Germinal center (tissue), 1 donor: ENCODE data around the gene MICAL2.

ENCODE experiments used
- DNase-seq: peaks from one replicate; pipeline ENCODE4 v3.0.0; 2012; ENCODE audit warnings: mixed read lengths, low spot score

The MICAL2 gene

DNA sequence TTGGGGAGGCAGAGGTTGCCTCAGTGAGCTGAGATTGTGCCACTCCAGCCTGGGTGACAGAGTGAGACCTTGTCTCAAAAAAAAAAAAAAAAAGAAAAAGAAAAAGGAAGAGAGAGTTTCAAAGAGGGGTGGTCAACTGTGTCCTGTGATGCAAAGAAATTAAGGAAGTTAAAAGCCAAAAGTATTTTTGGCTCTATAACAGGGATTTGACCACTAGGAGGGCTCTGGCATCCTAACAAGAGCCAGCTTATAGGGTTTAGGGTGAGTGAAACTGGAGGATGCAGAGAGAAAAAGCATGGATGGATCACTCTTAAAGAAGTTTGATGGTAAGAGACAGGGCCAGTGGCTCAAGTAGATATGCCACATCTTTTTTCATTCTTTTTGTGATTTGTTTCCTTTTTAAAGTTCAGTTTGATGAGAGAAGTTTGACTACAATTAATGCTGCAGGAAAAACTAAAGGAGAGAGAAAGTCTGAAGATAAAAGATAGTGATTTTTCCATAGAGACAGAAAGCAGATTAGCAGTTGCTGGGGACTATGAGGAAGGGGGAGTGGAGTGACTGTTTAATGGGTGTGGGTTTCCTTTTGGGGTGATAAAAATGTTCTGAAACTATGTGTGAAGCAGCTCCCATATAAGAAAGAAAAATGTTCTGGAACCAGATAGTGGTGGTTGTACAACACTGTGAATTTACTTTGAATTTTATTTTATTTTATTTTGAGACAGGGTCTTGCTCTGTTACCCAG is 11.1 kb upstream of the MICAL2 start:
- DNase-seq = no peak

DNA sequence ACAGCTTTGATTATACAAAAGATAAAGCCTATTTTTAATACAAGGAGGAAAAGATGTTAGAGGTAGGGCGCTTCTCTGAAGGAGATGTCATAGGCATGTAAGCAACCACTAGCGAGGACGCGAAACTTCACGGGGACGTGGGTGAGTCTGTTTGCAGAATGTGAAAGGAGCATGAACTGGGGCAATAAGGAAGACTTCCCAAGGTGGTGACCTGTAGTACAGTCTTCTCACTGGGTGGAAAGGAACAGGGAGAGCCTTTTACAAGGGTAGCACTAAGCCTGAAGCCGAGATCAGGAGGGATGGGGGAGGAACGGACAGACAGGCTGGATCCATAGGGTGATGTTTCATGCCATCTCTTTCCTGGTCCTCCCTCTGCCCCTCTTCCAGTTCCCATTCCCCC is 10.0 kb upstream of the MICAL2 start:
- DNase-seq = no peak

DNA sequence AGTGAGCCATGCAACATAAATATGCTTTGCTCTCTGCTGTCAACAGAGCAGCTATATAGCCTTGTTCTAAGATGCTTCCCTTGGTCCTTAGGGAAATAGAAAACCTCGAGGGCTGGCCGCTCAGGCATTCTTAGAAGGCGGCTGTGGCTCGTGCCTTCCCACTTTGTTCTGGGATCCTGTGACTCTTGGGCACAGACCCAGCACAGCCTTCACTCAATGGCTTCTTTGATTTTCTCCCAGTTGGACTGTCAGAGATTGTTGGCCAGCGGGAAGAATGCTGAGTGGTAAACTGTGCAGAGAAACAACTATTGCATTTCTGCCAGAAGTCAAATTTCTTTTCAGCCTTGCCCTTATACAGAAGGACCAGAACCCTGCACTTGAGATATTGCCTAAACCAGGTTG is 9.5 kb upstream of the MICAL2 start:
- DNase-seq = no peak

- DNase-seq = no peak
Observed at GRCh38 chr11:12101318-12101717, 9.1 kb upstream of the MICAL2 start.

- DNase-seq = no peak
Observed at GRCh38 chr11:12102588-12103410, 7.6 kb upstream of the MICAL2 start.

- no peak for DNase-seq
Observed at GRCh38 chr11:12103411-12104225, 6.8 kb upstream of the MICAL2 start.

DNA sequence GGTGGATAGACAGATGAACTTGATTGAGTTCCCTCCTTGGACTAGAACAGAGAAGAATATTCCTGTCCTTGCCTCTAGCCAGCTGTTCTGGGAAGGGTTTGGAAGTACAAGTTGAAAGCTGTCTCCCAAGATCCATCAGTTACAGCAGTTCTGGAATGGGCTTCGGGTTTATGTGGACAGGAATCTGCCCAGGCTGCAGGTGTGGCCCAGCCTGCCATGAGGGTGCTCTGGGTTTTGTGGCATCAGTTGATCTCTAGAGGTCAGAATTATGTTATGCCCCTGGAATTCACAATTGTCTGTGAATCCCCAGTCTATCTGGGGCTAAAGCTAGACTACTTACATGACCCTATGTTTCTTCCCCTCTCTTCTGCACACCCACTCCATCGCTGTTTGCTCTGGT is 4.9 kb upstream of the MICAL2 start:
- DNase-seq = no peak

DNA sequence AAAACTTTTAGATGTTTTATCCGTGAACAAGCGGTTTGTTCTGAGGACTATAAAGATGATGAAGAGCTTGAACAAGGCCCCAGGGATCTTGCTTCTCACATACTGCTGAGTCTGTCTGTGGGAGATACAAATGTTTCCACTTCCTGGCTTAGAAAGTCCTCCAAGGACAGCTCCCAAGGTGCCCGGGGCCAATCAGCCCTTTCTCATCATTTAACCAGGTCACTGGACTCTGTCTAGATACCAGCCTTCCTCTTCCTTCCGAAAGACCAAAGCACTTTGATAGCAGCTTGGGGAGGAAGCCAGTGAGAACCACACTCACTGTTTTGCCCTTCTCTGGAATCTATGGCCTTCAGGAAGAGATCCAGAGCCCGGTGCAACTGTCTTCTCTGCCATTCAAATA is 4.3 kb upstream of the MICAL2 start:
- DNase-seq = no peak

GRCh38 chr11:12106501-12106900 is 3.9 kb upstream of the MICAL2 start:
- DNase-seq = no peak

DNA sequence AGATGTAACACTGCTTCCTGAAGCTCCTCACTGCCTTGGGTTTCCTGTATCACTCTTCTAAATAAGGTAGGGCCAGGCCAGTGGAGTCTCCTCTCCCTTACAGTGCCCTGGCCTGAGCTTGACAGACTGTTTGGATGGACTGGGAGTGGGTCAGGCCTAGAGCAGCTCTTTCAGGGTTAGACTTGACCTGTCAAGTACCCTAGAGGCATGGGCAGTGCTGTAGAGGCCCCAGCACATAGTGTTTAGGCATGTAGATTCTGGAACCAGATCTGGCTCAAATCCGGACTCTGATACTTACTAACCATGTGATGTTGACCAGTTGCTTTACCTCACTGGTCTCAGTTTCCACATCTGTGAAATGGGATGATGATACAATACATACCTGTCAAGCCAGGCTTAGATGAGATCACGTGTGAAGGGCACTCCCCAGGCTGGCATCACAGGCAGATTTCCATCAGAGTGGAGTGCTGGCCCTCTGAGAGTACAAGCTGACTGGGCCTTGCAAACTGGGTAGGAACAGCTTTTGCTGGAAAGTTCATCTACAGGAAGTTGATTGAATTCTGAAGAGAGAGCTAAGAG is 1.4 kb upstream of the MICAL2 start:
- no peak for DNase-seq

GRCh38 chr11:12109591-12110196 is 696 bp upstream of the MICAL2 start:
- no peak for DNase-seq

- peak; percentile 14 for DNase-seq
Observed at GRCh38 chr11:12110714-12111548, 541 bp downstream of the MICAL2 start.

- DNase-seq = no peak
Observed at GRCh38 chr11:12111549-12112520, 1.4 kb downstream of the MICAL2 start.

- no peak for DNase-seq
Observed at GRCh38 chr11:12112750-12113149, 2.4 kb downstream of the MICAL2 start.

GRCh38 chr11:12113294-12113693 is 2.9 kb downstream of the MICAL2 start:
- no peak for DNase-seq

DNA sequence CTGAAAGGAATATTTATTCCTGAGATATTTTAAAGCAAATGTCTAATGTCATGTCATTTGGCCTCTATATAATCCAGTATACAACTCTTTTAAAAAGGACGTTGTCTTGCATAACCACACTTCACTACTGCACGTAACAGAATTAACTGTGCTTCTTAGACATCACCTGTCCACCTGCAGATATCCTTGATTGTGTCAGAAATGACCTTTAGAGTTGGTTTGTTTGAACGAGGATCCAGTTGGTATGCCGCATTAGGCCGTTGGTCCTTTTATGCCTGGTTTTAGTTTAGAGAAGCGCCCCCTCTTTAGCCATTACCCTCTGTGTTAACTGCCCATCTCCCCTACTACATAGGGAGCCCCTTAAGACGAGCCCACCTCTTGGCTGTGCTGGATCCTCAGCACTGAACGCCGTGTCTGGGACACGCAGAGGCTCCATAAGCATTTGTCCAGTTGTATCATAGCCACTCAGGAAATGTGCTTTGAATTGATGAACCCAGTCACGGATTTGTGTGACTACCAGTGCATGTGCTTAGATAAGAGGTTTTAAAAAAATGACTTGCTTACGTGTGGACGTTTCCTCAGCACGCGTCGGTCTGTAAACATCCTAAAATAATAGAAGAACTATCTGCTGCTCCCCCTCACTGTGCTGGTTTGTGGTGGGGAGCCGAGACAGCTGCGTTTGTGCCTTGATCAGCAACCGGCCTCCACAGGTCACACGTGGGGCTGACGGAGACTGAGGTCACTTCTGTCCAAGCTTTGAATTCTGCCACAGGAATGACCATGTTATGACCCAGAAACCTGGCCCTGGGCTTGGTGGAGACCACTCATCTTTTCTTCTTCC is 4.0 kb downstream of the MICAL2 start:
- no peak for DNase-seq

DNA sequence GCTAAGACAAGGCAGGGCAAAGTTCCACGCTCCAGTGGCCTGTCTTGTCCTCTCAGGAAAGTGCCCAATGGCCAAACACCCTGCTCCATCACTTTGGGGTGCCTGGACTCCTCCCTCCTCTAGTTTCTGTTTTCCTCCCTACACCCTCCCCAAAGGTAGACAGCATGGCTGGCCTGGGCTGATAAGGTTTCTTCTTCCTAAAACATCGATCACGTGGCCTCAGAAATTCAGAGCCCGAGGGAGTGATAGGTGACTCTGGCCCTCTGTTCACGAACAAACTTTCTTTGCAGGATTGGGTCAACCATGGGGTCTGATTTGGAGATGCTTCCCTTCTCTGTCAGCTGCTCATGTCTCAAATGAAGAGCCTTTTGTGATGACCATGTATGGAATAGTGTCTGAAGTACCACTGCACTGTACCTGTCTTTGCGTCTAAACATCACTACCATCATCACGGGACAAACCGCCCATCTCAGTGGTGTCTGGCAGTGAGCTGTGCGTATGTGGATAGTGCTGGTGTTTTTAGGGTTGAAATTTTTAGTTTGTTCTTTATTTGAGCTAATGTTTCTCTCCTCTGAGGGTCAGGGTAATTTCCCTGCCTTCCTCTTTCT is 6.1 kb downstream of the MICAL2 start:
- no peak for DNase-seq

DNA sequence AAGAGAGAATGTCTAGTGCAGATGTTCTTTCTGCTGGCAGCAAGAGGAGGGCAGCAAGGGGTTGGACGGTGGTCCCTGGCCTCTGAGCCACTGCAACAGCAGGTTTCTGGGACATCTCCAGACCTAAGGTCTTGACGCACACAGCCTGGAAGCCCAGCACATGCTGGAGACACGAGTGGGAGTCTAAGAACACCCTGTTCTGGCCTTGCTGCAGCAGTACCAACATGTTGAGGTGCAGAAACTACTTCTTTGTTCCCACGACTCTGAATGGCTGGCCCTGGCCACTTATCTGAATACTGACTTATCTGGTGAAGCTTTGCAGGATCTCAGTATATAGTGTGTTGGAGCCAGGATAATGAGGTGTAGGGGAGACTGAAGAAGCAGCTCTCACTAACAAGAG is 6.8 kb downstream of the MICAL2 start:
- no peak for DNase-seq
